OCI-LY1 (cell line): ENCODE data around the gene FNDC3A.

Experiments used
- H2AFZ ChIP-seq: fragments of 200-600 bp; sonication (generic), shearing (Covaris generic); 2 replicates; pipeline ENCODE4 v1.6.0; 2014; ENCODE audit warnings: antibody characterized with exemption, mild to moderate bottlenecking, low read length
- H3F3A ChIP-seq: fragments of 200-600 bp; sonication (generic), shearing (Covaris generic); 2 replicates; pipeline ENCODE4 v1.6.0; 2014; ENCODE audit warnings: mild to moderate bottlenecking, antibody characterized with exemption, low read length, moderate library complexity; ENCODE audit not compliant: insufficient read depth
- H3K27ac ChIP-seq: fragments of 200-600 bp; sonication (generic); 2 replicates; pipeline ENCODE4 v1.5.1; 2014; ENCODE audit warnings: low read length, mixed run types, mild to moderate bottlenecking, low read depth; ENCODE audit not compliant: poor library complexity, severe bottlenecking
- H3K27me3 ChIP-seq: fragments of 200-600 bp; sonication (generic); 2 replicates; pipeline ENCODE4 v1.6.0; 2014; ENCODE audit warnings: antibody characterized with exemption, mild to moderate bottlenecking, low read length, moderate library complexity; ENCODE audit not compliant: insufficient read depth
- H3K36me3 ChIP-seq: fragments of 200-600 bp; sonication (generic); 2 replicates; pipeline ENCODE4 v1.6.1; 2014; ENCODE audit warnings: mild to moderate bottlenecking, antibody characterized with exemption, low read length, moderate library complexity, mixed read lengths; ENCODE audit not compliant: insufficient read depth
- H3K4me1 ChIP-seq: fragments of 200-600 bp; sonication (generic); 2 replicates; pipeline ENCODE4 v1.5.1; 2014; ENCODE audit warnings: mild to moderate bottlenecking, low read length, moderate library complexity; ENCODE audit not compliant: insufficient read depth, severe bottlenecking
- H3K4me2 ChIP-seq: fragments of 200-600 bp; sonication (generic), shearing (Covaris generic); 2 replicates; pipeline ENCODE4 v1.6.1; 2014; ENCODE audit warnings: low read length
- H3K4me3 ChIP-seq: fragments of 200-600 bp; sonication (generic); 2 replicates; pipeline ENCODE4 v1.5.1; 2014; ENCODE audit warnings: low read length, low read depth, mild to moderate bottlenecking, mixed read lengths; ENCODE audit not compliant: poor library complexity, severe bottlenecking
- H3K79me2 ChIP-seq: fragments of 200-600 bp; shearing (Covaris generic); 2 replicates; pipeline ENCODE4 v1.6.1; 2016; ENCODE audit warnings: mixed run types, low read length, mixed read lengths; ENCODE audit not compliant: insufficient read depth
- H3K9ac ChIP-seq: fragments of 200-600 bp; sonication (generic), shearing (Covaris generic); 2 replicates; pipeline ENCODE4 v1.6.1; 2014; ENCODE audit warnings: mild to moderate bottlenecking, low read length, mixed read lengths
- H3K9me2 ChIP-seq: fragments of 200-600 bp; sonication (generic), shearing (Covaris generic); 2 replicates; pipeline ENCODE4 v1.6.1; 2014; ENCODE audit warnings: low read depth, mild to moderate bottlenecking, low read length, mixed read lengths
- H3K9me3 ChIP-seq: fragments of 200-600 bp; shearing (Covaris generic); 2 replicates; pipeline ENCODE4 v1.6.1; 2014; ENCODE audit warnings: low read length, mixed read lengths
- H4K20me1 ChIP-seq: fragments of 200-600 bp; sonication (generic), shearing (Covaris generic); 2 replicates; pipeline ENCODE4 v1.6.0; 2016; ENCODE audit warnings: mild to moderate bottlenecking, low read length; ENCODE audit not compliant: insufficient read depth
- CTCF ChIP-seq: fragments of 200-600 bp; sonication (generic), shearing (Covaris generic); IDR thresholded peaks from 2 replicates; pipeline ENCODE4 v1.5.1; 2017; ENCODE audit warnings: mild to moderate bottlenecking, antibody characterized with exemption, low read length, moderate library complexity, mixed read lengths
- EZH2 ChIP-seq: fragments of 200-600 bp; sonication (generic), shearing (Covaris generic); IDR thresholded peaks from 2 replicates; pipeline ENCODE4 v1.8.0; 2017; ENCODE audit warnings: borderline replicate concordance, mixed run types, mild to moderate bottlenecking, antibody characterized with exemption, low read length, moderate library complexity, mixed read lengths

Gene FNDC3A

GRCh38 chr13:48938308-48938943, 37.3 kb upstream of the FNDC3A start:
- Histone ChIP-seq H4K20me1 (no peaks in the 10 kb centered on the region), H2AFZ (no peak overlapping the region), H3K36me3 (no peaks in the 10 kb centered on the region), H3K4me1 (no peaks in the 10 kb centered on the region), H3K27ac (no peak overlapping the region), H3K79me2 (no peaks in the 10 kb centered on the region), H3K9me2 (no peaks in the 10 kb centered on the region), H3K9me3 (no peaks in the 10 kb centered on the region), H3K9ac (no peak overlapping the region), H3K4me2 (no peak overlapping the region), H3K4me3 (no peak overlapping the region), H3F3A (no peaks in the 10 kb centered on the region), H3K27me3 (no peaks in the 10 kb centered on the region)
- TF ChIP-seq EZH2 = no peak
- TF ChIP-seq CTCF = no peak

- TF ChIP-seq CTCF (no peak), EZH2 (no peak)
- no peaks in the 10 kb centered on the region for H4K20me1 ChIP-seq
- no peak overlapping the region for H3K9ac ChIP-seq
- H3K27ac ChIP-seq = no peak overlapping the region
- no peaks in the 10 kb centered on the region for H3K4me1 ChIP-seq
- H3K4me2 ChIP-seq = no peak overlapping the region
- H3K27me3 ChIP-seq = no peaks in the 10 kb centered on the region
- H3K9me2 ChIP-seq = no peaks in the 10 kb centered on the region
- H3F3A ChIP-seq = no peaks in the 10 kb centered on the region
- H2AFZ ChIP-seq = no peak overlapping the region
- no peaks in the 10 kb centered on the region for H3K9me3 ChIP-seq
- H3K4me3 ChIP-seq = no peak overlapping the region
- no peaks in the 10 kb centered on the region for H3K79me2 ChIP-seq
- no peaks in the 10 kb centered on the region for H3K36me3 ChIP-seq
These were observed 36.0 kb upstream of the FNDC3A start for GRCh38 chr13:48939728-48940127.

- Histone ChIP-seq H3K4me1 (no peaks in the 10 kb centered on the region), H3K4me2 (no peak overlapping the region), H4K20me1 (no peaks in the 10 kb centered on the region), H3K9me3 (no peaks in the 10 kb centered on the region), H2AFZ (no peak overlapping the region), H3K36me3 (no peaks in the 10 kb centered on the region), H3K27me3 (no peaks in the 10 kb centered on the region), H3K9me2 (no peaks in the 10 kb centered on the region), H3K9ac (no peak overlapping the region), H3K4me3 (no peak overlapping the region), H3F3A (no peaks in the 10 kb centered on the region), H3K27ac (no peak overlapping the region), H3K79me2 (no peaks in the 10 kb centered on the region)
- TF ChIP-seq CTCF (no peak), EZH2 (no peak)
These were observed 33.6 kb upstream of the FNDC3A start for GRCh38 chr13:48942131-48942530.
